ACC112 (cell line): Measurements from ENCODE around the gene AZGP1.
"Not testable (repeated sequence)": the region's sequence is repeated elsewhere in the genome, so short reads cannot be mapped to it uniquely, and the experiment has no call there.

Source experiments
- H2AFZ ChIP-seq: fragments of 200-600 bp; sonication (generic); one replicate; pipeline ENCODE4 v1.6.0; 2017; ENCODE audit warnings: antibody characterized with exemption, low read length; ENCODE audit not compliant: unreplicated experiment
- H3K27ac ChIP-seq: fragments of 200-600 bp; sonication (generic); 2 replicates; pipeline ENCODE4 v1.5.1; 2014; ENCODE audit warnings: low read depth, mild to moderate bottlenecking, antibody characterized with exemption, low read length, moderate library complexity
- H3K27me3 ChIP-seq: fragments of 200-600 bp; sonication (generic); 2 replicates; pipeline ENCODE4 v1.6.1; 2014; ENCODE audit warnings: mild to moderate bottlenecking, antibody characterized with exemption, low read length, moderate library complexity, mixed read lengths; ENCODE audit not compliant: insufficient read depth
- H3K36me3 ChIP-seq: fragments of 200-600 bp; sonication (generic); 2 replicates; pipeline ENCODE4 v1.6.1; 2016; ENCODE audit warnings: mild to moderate bottlenecking, antibody characterized with exemption, low read length, moderate library complexity, mixed read lengths; ENCODE audit not compliant: insufficient read depth
- H3K4me1 ChIP-seq: fragments of 200-600 bp; sonication (generic); one replicate; pipeline ENCODE4 v1.6.1; 2016; ENCODE audit warnings: low read length, mixed read lengths; ENCODE audit not compliant: insufficient read depth, unreplicated experiment, control insufficient read depth
- H3K4me3 ChIP-seq: fragments of 200-600 bp; sonication (generic); 2 replicates; pipeline ENCODE4 v1.5.1; 2014; ENCODE audit warnings: mild to moderate bottlenecking, low read depth, low read length
- H3K79me2 ChIP-seq: fragments of 200-600 bp; sonication (generic); one replicate; pipeline ENCODE4 v1.6.0; 2016; ENCODE audit warnings: low read length; ENCODE audit not compliant: control insufficient read depth, unreplicated experiment, insufficient read depth

The AZGP1 gene

DNA sequence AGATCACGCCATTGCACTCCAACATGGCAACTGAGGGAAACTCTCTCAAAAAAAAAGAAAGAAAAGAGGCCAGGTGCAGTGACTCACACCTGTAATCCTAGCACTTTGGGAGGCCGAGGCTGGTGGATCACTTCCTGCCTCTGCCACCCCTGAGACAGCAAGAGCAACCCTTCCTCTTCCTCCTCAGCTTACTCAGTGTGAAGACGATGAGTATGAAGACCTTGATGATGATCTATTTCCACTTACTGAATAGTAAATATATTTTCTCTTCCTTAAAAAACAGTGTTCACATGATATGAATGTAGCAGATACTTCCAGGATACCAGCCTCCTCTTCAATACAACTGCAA is 37.5 kb upstream of the AZGP1 start:
- H2AFZ ChIP-seq = no peak overlapping the region
- no peak overlapping the region for H3K27ac ChIP-seq
- peaks cover 12% of the 10 kb centered on the region for H3K4me1 ChIP-seq
- peaks cover 6% of the 10 kb centered on the region; the same call in 1 of the 2 replicates for H3K27me3 ChIP-seq
- no peak overlapping the region for H3K4me3 ChIP-seq
- H3K79me2 ChIP-seq = peaks cover 29% of the 10 kb centered on the region
- no peaks in the 10 kb centered on the region for H3K36me3 ChIP-seq

DNA sequence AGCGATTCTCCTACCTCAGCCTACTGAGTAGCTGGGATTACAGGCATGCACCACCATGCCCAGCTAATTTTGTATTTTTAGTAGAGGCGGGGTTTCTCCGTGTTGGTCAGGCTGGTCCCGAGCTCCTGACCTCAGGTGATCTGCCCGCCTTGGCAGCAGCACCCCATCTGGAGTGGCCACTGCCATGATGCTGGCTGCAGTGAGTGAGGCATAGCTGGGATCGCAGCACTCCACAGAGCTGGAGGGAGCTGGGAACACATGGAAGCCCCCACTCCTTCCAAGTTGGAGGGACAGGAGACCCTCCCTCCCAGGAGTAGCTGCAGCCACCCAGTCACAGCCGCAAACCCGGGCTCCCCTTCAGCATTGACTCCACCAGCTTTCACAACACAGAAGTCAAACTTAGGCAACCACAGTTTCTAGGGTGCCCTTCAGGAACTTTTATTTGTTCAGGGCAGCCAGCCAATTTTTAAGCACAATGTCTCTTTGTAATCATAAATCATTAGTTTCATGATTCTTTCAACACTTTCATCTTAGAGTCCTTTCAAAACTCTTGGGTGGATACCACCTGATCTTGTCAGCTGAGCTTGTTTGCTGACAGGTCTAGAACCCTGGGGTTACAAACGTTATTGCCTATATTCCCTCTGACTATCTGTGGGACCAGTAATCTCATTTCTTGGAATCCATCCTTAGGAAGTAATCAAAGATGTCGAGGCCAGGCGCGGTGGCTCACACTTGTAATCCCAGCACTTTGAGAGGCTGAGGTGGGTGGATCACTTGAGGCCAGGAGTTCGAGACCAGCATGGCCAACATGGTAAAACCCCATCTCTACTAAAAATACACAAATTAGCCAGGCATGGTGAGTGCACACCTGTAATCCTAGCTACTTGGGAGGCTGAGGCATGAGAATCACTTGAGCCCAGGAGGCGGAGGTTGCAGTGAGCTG is 36.8 kb upstream of the AZGP1 start:
- not testable (repeated sequence) for H3K27me3 ChIP-seq, H2AFZ ChIP-seq, H3K36me3 ChIP-seq, H3K4me3 ChIP-seq, H3K27ac ChIP-seq
- Histone ChIP-seq H3K79me2 (peaks cover 23% of the 10 kb centered on the region), H3K4me1 (peaks cover 12% of the 10 kb centered on the region)

DNA sequence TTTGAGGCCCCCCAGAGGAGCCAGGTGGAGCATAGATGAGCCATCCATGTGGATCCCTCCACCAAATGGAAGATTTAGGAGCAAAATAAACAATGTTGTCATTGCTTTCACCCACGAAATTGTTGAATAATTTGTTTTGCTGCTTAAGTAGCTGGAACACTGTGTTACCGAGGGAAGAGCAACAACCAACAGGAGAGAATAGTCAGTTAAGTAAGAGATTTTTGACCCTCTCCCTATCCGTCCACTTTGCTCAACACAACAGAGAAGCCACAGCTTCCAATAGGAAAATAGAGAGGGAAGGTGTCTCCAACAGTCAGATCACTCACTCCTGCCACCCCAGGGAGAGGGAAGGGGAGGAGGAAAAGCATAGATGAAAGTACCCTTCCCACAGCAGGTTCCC is 35.7 kb upstream of the AZGP1 start:
- Histone ChIP-seq H3K79me2 (peaks cover 11% of the 10 kb centered on the region), H3K4me1 (peaks cover 4% of the 10 kb centered on the region), H3K27me3 (peaks cover 6% of the 10 kb centered on the region; the same call in 1 of the 2 replicates), H3K27ac (no peak overlapping the region), H3K36me3 (no peaks in the 10 kb centered on the region), H2AFZ (no peak overlapping the region), H3K4me3 (no peak overlapping the region)

GRCh38 chr7:100010901-100011300 is 35.1 kb upstream of the AZGP1 start:
- Histone ChIP-seq H3K79me2 (peaks cover 5% of the 10 kb centered on the region), H3K27ac (no peak overlapping the region), H3K36me3 (no peaks in the 10 kb centered on the region), H3K4me3 (no peak overlapping the region), H3K4me1 (peaks cover 3% of the 10 kb centered on the region), H2AFZ (no peak overlapping the region), H3K27me3 (peaks cover 6% of the 10 kb centered on the region; the same call in 1 of the 2 replicates)

- H3K4me1 ChIP-seq, H2AFZ ChIP-seq, H3K27me3 ChIP-seq, H3K36me3 ChIP-seq, H3K27ac ChIP-seq, H3K79me2 ChIP-seq, H3K4me3 ChIP-seq: not testable (repeated sequence)
Observed at GRCh38 chr7:100009952-100010351, 34.1 kb upstream of the AZGP1 start.

- no peaks in the 10 kb centered on the region for H3K79me2 ChIP-seq
- peaks cover 6% of the 10 kb centered on the region; the same call in 1 of the 2 replicates for H3K27me3 ChIP-seq
- no peaks in the 10 kb centered on the region for H3K36me3 ChIP-seq
- no peak overlapping the region for H3K27ac ChIP-seq
- H3K4me3 ChIP-seq = no peak overlapping the region
- H3K4me1 ChIP-seq = no peaks in the 10 kb centered on the region
- H2AFZ ChIP-seq = no peak overlapping the region
Observed at GRCh38 chr7:100008525-100008924, 32.7 kb upstream of the AZGP1 start.

DNA sequence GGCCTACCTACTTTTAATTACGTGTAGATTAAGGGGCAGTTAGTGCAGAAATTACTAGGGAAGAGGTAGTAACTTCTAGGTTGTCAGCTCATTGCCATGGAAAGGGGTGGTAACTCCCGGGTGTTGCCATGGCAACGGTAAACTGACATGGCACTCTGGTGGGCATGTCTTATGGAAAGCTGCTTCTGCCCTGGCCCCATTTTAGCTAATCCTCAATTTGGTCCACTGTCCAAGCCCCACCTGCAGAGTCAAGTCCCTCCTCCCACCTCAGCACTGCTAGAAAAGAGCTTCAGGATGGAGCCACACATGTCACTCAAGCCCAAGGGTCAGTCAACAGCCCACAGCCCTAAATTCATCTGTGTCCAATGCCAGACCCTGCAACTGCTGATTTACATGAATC is 32.1 kb upstream of the AZGP1 start:
- Histone ChIP-seq H3K79me2 (no peaks in the 10 kb centered on the region), H2AFZ (no peak overlapping the region), H3K36me3 (no peaks in the 10 kb centered on the region), H3K4me3 (no peak overlapping the region), H3K27me3 (peaks cover 6% of the 10 kb centered on the region; the same call in 1 of the 2 replicates), H3K4me1 (no peaks in the 10 kb centered on the region), H3K27ac (no peak overlapping the region)

DNA sequence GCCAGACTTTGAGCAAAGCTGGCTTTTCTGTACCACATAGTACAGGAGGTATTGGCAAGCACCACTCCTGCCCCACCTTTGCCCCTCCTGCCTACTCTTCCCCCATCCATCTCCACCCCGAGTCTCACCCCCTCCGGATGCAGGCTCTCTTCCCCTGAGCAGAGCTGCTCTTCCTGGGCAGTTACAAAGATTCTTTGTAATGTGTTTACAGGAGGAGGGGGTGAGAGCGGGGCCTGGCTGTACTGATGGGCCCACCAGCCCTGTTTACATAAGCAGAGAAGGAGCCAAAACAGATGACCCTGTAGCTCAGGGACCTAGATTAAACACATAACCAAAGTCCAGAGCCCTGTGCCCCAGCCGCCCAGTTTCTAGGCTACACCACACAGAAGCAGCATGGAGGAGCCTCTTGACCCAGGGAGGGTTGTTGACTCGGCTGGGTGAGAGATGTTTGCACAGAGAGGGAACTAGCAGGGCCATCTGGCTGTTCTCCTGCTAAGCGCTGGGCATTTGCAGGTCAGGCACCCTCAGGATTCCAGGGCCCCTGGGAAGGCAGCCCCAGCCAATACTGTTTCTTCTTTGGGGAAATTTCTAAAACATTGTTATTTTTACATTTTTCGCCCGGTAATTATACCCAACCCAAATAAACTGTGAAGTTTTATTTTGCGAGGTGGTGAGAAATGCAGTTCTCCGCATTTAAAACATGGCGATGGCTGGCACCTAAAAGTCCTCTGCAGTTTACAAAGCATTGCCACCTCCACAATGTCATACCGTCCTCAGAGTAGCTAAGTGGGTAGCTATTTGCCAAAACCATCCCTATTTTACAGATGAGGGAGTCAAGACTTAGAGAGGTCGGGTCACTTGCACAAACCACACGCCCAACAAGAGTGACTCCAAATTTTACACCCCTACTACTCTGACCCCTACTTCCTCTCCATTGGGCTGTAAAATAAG is 28.2 kb upstream of the AZGP1 start:
- Histone ChIP-seq H2AFZ (no peak overlapping the region), H3K4me1 (no peaks in the 10 kb centered on the region), H3K4me3 (no peak overlapping the region), H3K36me3 (no peaks in the 10 kb centered on the region), H3K79me2 (no peaks in the 10 kb centered on the region), H3K27me3 (no peaks in the 10 kb centered on the region), H3K27ac (no peak overlapping the region)

- Histone ChIP-seq H3K27ac (no peak overlapping the region), H3K79me2 (no peaks in the 10 kb centered on the region), H2AFZ (no peak overlapping the region), H3K36me3 (no peaks in the 10 kb centered on the region), H3K4me3 (no peak overlapping the region), H3K27me3 (no peaks in the 10 kb centered on the region), H3K4me1 (peaks cover 3% of the 10 kb centered on the region)
Observed at GRCh38 chr7:100000239-100000638, 24.4 kb upstream of the AZGP1 start.

DNA sequence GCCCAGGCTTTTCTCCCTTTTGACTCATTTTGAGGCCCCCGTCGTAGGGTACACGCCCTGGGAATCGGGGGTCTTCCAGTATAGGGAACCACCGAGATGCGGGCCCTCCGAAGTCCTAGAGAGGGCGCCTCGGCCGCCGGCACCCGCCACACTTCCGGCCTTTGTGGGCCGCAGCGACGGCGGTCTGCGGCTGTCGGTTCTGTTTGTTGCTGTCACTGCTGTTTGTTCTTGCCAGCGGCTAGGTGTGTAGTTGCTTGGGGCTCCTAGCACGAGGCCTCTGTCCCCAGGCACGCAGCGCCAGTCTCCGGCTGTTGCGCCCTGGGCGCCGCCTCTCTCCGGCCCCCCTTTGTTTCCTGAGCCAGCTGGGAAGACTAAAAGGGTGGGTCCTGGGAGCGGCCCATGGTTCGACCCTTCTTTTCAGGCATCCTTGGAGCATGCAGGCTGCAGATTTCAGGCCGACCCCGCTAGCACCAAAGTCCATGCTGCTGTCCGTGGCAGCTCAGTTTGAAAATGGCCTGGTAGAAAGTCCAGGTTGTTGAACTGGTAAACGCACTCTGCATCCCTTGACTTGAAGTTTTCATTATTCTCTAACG is 21.8 kb upstream of the AZGP1 start:
- Histone ChIP-seq H3K27ac (no peak overlapping the region), H2AFZ (peak overlapping the region; percentile 95)

More for the DNA sequence above, 21.8 kb upstream of the AZGP1 start:
- Histone ChIP-seq H3K4me1 (peaks cover 3% of the 10 kb centered on the region), H3K36me3 (no peaks in the 10 kb centered on the region), H3K27me3 (no peaks in the 10 kb centered on the region), H3K4me3 (peak overlapping the region; percentile 75), H3K79me2 (no peaks in the 10 kb centered on the region)
